HG03460 (cell line): ENCODE results near the gene CTAG1A.
"Not testable (repeated sequence)": the region's sequence is repeated elsewhere in the genome, so short reads cannot be mapped to it uniquely, and the experiment has no call there.

Source experiments
- ATAC-seq: cut with Tn5 transposase; IDR thresholded peaks from one replicate; pipeline ENCODE4 v1.9.1; 2021; ENCODE audit not compliant: unreplicated experiment

CTAG1A gene

DNA sequence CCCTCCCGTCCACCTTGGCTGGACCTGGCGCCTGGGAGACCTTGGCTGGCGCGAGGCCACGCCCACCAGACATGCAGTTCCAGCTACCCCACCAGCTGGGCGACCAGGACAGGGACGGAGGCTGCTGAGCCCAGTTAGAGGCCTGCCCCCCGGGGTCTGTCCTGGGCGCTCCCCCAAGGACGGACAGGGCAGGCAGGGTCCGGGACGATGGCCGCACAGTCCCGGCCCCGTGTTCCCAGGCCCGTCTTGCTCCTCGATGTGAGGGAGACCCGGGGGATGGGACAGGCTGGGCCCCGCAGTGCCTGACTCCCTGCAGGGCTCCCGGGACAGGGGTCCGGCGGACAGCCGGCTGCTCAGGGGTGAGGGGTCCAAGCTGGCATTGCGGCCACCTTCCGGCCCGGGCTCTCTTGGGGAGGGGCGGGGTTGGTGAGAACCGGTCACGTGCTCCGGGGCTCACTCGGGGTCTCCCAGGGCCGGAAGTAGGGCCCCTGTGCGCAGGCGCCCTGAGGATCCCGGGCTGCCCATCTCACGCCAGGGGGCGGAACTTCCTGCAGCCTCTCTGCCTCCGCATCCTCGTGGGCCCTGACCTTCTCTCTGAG, at the start of gene CTAG1A:
TSS of gene CTAG1A (plus strand) at position 549 of the 599 bp plus-strand sequence. CDS start 74 bp downstream, outside the sequence.
- not testable (repeated sequence) for ATAC-seq

DNA sequence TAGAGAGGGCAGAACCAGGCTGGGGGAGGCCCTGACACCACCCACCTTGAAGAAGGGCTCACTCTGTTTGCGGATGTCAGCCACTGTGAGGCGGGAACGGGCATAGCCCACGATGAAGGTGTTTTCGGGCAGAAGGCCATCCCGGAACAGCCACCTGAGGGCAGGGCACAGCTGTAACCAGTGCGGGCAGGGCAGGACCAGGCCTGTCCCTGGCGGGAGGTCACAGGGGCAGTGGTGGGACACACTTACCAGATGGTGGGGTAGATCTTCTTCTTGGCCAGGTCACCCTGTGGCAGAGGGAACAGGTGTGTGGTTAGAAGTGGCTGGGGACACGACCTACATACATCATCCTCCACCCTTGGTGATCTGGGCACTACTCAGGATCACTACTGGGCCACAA, 49.0 kb upstream of the CTAG1A start:
- no peak for ATAC-seq

- ATAC-seq: no peak
Observed at GRCh38 chrX:154539077-154539476, 45.9 kb upstream of the CTAG1A start.

DNA sequence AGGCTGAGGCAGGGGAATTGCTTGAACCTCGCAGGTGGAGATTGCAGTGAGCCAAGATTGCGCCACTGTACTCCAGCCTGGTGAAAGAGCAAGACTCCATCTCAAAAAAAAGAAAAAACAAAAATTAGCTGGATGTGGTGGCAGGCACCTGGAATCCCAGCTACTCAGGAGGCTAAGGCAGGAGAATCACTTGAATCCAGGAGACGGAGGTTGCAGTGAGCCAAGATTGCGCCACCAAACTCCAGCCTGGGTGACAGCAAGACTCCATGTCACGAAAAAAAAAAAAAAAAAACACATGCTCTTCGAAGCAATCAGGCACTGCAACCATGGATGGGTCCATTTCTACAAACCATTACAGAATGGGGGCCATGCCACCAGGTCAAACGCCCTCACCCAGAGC, 44.6 kb upstream of the CTAG1A start:
- ATAC-seq: not testable (repeated sequence)

GRCh38 chrX:154540897-154541535, 43.9 kb upstream of the CTAG1A start:
- ATAC-seq: no peak

DNA sequence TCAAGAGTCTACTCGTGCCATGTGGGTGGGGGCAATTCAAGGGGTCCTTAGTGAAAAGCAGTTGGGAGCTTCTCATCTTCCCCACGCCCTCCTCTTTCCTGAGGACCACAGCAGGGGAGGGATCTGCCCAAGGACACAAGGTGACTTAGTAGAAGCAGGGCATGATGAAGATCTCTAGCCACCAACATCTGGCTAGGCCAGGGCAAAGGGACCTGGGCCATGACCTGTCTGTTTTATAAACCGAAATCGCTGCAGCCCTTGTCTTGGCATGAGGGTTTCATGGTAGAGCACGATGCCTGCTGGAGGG, 43.4 kb upstream of the CTAG1A start:
- ATAC-seq: no peak

- ATAC-seq: no peak
Observed at GRCh38 chrX:154541896-154542722, 42.8 kb upstream of the CTAG1A start.

DNA sequence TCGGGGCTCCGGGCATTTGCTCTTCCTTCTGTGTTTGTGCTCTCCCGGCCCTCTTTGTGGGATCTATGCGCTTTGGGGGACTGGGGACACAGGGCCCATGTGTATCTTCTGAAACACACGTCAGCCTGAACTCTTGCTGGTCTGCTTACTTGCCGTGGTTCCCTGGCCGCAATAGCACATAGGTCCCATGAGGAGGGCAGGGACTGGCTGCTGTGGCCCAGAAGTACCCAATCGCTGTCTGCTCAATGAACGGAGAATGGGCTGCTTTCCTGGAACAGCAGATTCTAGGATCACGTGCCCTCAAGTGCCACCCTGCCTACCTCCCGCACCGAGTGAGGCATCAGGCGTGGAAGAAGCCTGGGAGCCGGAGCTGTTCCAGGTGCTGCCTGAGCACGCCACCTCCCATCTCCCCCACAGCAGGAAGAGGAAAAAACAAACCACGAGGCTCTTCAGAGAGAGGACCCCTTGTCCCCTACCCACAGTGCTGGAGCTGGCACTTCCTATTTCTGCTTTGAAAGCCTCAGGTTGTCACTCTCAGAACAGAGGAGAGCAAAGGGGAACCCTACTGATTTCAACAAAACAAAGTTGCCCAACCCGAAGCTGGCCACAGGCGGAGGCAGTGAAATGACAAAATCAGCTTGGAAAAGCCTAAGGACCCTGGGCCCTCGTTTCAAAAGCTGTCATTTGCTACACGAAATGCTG, 42.1 kb upstream of the CTAG1A start:
- no peak for ATAC-seq

- ATAC-seq: no peak
Observed at GRCh38 chrX:154545673-154546274, 39.2 kb upstream of the CTAG1A start.

DNA sequence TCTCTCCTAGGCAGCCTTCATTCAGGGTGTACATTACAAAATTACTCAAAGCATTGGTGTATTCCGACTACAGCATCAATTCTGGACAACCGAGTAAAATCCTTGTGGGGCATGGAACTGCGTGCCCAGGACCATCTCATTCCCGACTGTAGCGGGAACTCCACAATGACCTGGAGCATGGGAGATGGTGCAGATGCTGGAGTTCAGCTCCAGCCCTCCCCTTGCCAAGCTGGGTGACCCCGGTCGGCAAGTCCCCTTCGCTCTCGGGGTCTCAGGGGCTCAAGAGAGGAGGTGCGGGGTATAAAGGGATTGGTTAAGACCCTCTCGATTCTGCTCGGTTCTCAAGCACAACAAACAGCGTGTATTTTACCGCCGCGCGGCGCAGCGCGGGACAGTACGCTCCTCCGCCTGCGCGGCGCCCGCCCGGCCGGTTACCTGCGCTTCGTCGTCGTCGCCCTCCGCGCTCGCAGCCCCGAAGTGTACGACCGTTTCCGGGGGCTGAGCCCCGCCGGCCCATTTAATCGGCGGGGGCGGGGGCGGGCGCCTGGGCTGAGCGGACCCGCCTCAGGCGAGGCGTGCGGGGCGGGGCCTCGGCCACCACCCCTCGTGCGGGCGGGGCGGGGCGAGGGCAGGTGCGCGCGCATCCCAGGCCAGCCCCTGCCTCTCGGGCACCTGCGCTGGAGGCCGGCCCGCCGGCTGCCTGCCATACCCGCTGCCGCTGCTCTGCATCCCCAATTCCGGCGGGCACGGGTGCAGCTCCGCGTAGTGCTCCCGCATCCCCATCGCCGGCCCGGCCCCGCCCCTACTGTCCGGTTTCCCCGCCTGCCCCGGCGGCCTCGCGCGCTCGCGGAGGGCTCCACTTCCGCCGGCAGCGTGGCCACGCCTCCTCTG, 38.3 kb upstream of the CTAG1A start, which contains the start of gene G6PD:
TSS of gene G6PD (minus strand) at position 493 of the 891 bp plus-strand sequence. CDS start 691 bp downstream, outside the sequence.
- ATAC-seq: peak; percentile 47

DNA sequence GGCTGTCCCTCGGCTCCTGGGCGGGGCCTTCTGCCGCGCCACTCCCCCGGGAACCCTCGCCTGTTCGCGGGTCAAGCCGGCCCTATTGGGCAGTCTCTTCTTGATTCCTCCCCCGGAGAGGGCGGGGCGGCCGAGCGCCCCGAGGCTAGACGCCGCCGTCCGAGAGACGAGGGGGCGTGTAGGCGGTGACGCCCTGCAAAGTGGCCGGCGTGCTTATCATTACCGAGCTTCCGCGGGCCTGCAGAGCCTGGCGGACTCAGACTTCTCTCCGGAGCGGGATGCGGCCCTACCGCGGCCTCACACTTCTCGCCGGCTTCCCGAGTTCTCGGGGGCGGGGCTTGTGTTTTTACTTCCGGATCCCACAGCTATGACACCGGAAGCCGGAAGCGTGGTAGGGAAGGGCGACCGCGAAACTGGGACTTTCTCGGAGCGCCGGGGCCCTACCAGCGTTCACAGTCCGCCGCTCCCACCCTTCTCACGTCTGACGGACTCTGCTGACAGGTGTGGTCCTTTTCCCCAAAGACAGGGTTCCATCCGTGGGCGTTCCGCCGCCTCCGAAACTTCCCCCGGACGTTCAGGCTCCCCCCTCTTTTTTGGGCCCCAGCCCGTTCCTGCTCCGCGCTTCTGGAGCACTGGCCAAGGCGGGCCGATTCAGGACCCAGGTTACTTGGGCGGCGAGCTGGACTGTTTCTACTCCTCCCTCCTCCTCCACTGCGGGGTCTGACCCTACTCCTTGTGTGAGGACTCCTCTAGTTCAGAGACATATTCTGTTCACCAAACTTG, 37.5 kb upstream of the CTAG1A start, which contains the start of gene IKBKG:
TSS of gene IKBKG (plus strand) at position 376 of the 783 bp plus-strand sequence. CDS start 4,383 bp downstream, outside the sequence.
- ATAC-seq: peak; percentile 80

DNA sequence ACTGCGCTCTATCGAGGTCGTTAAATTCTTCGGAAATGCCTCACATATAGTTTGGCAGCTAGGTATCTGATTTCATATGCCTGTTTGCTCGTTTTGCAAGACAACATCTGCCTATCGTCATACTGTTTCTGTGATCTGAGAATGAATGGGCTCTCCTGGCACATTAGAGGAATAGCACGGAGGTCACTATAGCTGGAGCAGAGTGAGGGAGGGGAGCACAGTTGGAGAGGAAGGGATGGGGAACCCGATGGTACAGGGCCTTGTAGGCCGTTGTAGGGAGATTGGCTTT, 37.0 kb upstream of the CTAG1A start:
- no peak for ATAC-seq

DNA sequence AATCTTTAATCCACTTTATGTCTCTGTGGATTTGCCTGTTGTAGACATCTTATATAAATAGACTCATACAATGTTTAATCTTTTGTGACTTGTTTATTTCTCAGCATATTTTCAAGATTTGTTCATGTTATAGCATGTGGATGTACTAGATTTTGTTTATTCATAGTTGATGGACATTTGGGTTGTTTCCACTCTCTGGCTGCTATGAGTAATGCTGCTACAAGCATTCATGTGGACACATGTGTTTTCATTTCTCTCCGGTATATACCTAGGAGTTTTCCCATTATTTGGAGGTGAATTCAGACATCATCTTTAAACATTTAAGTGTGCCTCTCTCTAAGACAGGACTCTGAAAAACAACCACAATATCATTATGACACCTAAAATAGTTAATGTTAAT, 35.2 kb upstream of the CTAG1A start:
- no peak for ATAC-seq

DNA sequence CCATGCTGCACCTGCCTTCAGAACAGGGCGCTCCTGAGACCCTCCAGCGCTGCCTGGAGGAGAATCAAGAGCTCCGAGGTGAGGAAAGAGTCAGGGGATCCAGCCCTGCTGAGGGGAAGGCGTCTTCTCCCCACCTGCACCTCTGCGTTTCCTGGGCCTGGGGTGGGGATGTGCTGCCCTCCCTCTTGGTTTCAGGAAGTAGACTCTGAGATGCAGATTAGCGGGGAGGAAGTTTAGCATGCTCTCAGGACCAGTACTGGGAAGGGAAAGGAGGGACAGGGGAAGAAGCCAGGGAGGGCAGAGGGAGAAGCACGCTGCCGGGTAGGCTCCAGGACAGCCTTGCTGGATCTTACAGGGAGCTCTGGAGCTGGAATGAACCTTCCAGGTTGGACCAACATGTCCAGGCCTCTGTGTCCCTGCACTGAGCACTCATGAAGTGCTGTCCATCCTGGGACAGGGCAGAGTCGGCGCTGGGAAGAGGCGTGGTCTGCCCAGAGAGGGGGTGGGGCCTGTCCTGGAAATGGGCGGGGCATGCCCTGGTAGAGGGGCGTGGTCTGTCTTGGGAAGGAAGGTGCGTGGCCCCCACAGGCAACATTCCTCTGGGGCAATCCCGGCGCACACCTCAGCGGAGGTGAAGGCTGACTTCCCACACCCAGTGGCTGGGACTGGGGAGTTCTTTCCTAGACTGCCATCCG, 32.7 kb upstream of the CTAG1A start:
- ATAC-seq: not testable (repeated sequence)

GRCh38 chrX:154558060-154558690, 26.8 kb upstream of the CTAG1A start:
- ATAC-seq: not testable (repeated sequence)

- not testable (repeated sequence) for ATAC-seq
Observed at GRCh38 chrX:154558896-154559295, 26.0 kb upstream of the CTAG1A start.

- not testable (repeated sequence) for ATAC-seq
Observed at GRCh38 chrX:154560326-154560725, 24.6 kb upstream of the CTAG1A start.

DNA sequence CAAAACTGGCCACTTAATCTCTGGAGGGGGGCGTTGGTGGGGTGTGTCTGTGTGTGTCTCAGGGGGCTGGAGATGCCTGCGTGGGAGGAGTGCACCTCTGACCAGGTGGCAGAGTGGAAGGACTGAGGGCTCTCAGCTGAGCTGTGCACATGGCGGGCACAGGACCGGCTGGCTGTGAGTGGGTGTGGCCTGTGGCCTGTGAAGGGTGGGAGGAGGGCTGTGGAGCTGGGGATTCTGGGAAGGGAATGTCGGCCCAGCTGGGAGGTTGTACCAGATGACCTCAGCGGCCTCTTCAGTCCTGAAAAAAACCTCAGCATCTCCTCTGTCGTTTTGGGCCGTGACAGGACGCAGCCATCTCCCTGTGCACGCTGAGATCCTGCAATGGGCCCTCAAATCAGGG, 22.6 kb upstream of the CTAG1A start:
- not testable (repeated sequence) for ATAC-seq
